ENCODE results near the gene C2orf74.

GRCh38 chr2:61176755-61177726 lies 15.1 kb downstream of the C2orf74 start:
- TF ChIP-seq FOXM1 (IDR thresholded peaks at IDR 0.05; ENCODE audit: low read depth): no peak
- peak; percentile 42; the same call in 1 of the 2 replicates for TF ChIP-seq FOXM1 (CRISPR knock-in tag; IDR thresholded peaks at IDR 0.05; ENCODE audit: low read depth)
- peak in 1 of 2 experiments; percentile 28; a peak in 3 of 4 replicates for TF ChIP-seq RAD21 (CRISPR knock-in tag; conservative IDR thresholded peaks at IDR 0.05 in 1 of 2, IDR thresholded peaks at IDR 0.05 in 1 of 2)
- peak; percentile 81 for TF ChIP-seq RNF2 (IDR thresholded peaks at IDR 0.05)
- TF ChIP-seq NFYB (IDR thresholded peaks at IDR 0.05; ENCODE audit: extremely low read depth, insufficient read length): no peak
- TF ChIP-seq, protein P1, sequence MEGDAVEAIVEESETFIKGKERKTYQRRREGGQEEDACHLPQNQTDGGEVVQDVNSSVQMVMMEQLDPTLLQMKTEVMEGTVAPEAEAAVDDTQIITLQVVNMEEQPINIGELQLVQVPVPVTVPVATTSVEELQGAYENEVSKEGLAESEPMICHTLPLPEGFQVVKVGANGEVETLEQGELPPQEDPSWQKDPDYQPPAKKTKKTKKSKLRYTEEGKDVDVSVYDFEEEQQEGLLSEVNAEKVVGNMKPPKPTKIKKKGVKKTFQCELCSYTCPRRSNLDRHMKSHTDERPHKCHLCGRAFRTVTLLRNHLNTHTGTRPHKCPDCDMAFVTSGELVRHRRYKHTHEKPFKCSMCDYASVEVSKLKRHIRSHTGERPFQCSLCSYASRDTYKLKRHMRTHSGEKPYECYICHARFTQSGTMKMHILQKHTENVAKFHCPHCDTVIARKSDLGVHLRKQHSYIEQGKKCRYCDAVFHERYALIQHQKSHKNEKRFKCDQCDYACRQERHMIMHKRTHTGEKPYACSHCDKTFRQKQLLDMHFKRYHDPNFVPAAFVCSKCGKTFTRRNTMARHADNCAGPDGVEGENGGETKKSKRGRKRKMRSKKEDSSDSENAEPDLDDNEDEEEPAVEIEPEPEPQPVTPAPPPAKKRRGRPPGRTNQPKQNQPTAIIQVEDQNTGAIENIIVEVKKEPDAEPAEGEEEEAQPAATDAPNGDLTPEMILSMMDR (IDR thresholded peaks at IDR 0.05 in 2 of 3, conservative IDR thresholded peaks at IDR 0.05 in 1 of 3; ENCODE audit: insufficient read depth in 2 of 3, low read depth in 1 of 3, low read length in 3 of 3): peak in 2 of 3 experiments; percentile 21 to 22; a peak in 3 of 6 replicates
- TF ChIP-seq, protein P2, sequence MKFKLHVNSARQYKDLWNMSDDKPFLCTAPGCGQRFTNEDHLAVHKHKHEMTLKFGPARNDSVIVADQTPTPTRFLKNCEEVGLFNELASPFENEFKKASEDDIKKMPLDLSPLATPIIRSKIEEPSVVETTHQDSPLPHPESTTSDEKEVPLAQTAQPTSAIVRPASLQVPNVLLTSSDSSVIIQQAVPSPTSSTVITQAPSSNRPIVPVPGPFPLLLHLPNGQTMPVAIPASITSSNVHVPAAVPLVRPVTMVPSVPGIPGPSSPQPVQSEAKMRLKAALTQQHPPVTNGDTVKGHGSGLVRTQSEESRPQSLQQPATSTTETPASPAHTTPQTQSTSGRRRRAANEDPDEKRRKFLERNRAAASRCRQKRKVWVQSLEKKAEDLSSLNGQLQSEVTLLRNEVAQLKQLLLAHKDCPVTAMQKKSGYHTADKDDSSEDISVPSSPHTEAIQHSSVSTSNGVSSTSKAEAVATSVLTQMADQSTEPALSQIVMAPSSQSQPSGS (CRISPR knock-in tag; IDR thresholded peaks at IDR 0.05): no peak; the same call in 1 of the 2 replicates
- TF ChIP-seq MCM3 (IDR thresholded peaks at IDR 0.05): no peak
- TF ChIP-seq KDM1A (IDR thresholded peaks at IDR 0.05): no peak
- TF ChIP-seq TAF1 (IDR thresholded peaks at IDR 0.05; ENCODE audit: control insufficient read depth, extremely low read depth, insufficient read depth, low read length, severe bottlenecking): peak; percentile 38
- TF ChIP-seq CHD1 (IDR thresholded peaks at IDR 0.05; ENCODE audit: low read length): no peak
